ENCODE results near the gene VMP1.
"Not testable (repeated sequence)": the region's sequence is repeated elsewhere in the genome, so short reads cannot be mapped to it uniquely, and the experiment has no call there.

The VMP1 gene

DNA sequence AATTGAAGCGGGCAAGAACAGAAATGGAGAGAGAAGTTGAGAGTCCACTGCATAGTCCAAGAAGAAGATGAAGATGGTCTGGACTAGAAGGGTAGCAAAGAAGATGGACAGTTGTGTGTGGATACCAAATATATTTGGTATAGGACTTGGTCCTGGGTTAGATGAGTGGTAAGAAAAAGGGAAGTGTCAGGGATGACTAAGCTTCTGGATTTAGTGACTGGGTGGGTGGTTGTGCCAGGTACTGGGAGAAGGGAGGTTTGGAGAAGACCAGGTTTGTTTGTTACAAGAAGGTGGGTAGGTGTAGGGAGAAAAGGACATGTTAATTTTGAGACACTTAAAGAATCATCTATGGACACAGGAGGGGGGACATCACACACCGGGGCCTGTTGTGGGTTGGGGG lies 5.4 kb downstream of the VMP1 start:
- no peak for DNase-seq

DNA sequence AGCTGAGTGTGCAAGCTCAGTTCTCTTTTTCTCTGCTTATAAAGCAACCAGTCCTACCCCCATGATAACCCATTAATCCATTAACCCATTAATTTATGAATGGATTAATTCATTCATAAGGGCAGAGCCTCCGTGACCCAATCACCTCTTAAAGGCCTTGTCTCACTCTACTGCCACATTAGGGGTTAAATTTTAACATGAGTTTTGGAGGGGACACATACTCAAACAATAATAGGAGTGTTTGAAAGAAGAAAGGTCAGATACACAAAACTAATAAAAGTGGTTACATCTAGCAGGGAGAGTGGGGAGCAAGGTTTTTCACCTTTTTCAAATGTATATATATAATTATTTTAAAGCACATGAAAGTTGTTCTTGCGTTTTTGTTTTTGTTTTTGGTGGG lies 6.8 kb downstream of the VMP1 start:
- no peak for DNase-seq

DNA sequence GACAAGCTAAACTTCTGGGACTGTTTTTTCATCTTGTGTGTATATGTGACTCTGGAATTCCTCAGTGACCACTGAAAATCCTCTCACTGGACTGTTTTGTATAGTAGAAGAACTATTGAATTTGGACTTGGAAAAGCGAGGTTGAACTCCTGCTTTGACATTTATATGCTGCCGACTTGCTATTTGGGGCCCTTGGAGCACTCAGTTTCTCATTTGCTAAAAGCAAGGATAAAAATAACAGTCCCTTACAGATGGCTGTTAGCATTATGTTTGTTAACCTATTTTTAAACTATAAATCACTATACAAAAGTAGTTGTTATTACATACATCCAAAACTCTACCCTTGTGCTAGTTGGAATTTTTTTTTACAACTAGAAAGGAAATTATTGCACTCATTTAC lies 9.0 kb downstream of the VMP1 start:
- no peak for DNase-seq

DNA sequence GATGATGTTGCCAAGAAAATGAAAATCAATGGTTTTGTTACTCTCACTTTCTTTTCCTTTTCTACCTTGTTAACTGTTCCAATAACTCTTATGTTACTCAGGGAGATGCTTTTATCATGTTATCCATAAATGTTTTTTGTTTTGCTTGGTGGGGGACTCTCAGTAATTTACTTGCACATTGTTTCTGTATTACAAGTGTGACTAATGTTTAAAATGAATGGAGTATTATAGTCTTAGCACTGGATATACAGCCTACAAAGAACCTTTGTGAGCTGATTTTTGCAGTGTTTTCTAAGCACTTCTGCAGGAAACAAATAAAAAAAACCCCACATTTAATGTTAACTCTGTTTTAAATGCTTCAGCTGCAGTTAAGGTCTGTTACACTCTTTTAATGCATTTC lies 12.1 kb downstream of the VMP1 start:
- no peak for DNase-seq

DNA sequence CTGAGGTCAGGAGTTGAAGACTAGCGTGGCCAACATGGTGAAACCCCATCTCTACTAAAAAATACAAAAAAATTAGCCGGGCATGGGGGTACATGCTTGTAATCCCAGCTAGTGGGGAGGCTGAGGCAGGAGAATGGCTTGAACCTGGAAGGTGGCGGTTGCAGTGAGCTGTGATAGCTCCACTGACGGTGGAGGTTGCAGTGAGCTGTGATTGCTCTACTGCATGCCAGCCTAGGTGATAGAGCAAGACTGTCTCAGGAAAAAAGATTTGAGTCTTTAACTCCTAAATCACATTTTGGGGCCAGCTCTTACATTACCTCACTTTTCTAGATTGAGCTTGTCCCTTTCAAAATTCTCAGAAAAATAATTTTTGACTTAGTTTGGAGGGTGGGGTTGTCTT lies 15.2 kb downstream of the VMP1 start:
- DNase-seq, result no peak

DNA sequence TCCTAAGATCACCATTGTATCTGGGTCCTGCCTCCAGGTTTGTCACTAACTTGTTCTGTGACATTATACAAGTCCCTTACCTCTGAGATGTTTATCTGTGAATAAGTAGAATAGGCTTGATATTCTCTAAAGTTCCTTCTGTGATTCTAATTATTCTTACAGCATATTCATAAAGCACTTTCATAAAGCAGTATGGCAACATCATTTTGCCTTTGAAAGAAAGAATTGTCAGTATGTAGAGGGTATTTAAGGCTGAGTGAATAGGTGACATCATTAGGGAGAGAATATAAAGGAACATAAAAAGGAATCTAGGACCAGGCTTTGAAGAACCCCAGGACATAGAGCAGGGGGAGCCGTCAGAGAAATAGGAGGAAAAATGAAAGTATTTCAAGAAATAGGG lies 15.6 kb downstream of the VMP1 start:
- DNase-seq, result no peak

DNA sequence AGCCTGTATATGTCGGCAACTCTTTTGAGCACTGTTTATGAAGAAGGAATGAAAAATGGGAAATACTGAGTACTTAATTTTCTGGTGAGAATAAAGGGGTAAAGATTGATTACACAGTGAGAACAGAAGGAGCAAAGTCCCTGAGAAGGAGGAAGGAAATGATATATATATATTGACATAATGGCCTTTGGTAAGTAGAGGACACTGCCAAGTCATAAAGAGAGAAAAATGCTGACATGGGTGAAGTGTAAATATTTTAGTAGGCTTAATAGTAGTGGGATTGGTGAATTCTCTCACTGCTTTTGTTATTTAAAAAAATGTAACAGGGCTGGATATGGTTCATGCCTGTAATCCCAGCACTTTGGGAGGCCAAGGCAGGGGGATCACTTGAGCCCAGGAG lies 16.2 kb downstream of the VMP1 start:
- no peak for DNase-seq

DNA sequence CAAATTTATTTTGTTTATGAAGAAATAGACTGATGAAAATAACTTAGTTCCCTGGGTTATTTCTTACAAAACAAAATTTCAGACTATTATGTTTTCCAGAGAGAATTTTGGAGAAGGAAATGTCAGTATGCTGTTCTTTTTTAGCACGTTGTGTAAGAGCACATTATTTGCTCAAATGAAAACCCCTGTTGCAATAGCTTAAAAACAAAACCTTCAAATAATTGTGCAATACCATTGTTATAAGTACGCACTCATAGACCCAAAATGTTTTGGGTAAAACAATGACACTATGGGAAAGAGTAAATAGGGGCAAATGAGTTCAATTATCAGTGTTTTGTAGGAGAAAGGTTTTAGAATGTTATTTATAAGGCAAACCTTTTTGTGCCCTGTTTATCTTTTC lies 18.2 kb downstream of the VMP1 start:
- DNase-seq, result no peak

DNA sequence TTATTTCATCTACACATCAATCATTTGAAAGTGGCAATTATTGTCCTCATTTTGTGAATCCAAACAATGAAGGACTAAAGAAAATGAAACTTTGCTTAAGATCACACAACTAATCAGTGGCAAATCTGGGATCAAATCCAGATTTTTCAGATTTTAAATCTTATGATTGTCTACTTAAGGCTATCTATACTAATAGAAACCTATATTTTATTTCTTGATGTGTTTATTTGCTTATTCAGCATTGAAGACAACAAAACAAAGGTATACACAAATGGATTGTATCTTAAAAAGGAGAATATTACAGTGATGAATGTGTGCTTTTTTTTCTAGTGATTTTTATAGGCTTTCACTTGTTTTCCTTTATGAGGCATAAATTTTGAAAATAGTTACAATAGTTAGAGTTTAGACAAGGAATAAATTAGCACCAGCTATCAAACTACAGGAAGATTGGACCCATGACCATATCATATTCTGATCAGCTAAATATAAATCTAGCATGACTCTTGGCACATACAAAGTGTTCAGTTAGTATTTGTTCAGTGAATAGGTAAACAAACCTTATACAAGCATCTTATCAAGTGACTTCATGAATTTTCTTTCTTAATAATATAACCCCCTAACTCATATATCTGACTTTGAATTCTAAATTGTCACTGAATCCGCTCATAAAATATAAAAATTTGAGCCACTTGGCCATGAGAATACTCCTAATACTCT lies 20.5 kb downstream of the VMP1 start:
- no peak for DNase-seq

DNA sequence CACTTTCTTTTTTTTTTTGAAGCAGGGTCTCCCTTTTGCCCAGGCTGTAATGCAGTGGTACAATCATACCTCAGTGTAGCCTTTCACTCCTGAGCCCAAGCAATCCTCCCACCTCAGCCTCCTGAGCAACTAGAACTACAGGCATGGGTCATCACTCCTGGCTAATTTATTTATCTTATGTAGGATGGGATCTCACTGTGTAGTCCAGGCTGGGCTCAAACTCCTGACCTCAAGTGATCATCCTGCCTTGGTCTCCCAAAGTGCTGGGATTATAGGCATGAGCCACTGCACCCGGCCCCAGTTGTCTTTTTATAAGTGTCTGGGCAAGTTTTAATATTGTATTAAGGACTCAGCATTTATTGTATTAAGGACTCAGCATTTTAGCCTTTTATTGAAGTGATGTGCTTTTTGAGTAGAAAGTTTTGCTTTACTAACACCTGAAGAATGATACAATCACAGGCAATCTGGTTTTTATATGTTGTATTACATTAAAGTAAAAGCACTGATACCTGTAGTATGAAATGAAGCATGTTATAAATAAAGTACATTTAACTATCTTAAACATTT lies 22.9 kb downstream of the VMP1 start:
- DNase-seq, result no peak

DNA sequence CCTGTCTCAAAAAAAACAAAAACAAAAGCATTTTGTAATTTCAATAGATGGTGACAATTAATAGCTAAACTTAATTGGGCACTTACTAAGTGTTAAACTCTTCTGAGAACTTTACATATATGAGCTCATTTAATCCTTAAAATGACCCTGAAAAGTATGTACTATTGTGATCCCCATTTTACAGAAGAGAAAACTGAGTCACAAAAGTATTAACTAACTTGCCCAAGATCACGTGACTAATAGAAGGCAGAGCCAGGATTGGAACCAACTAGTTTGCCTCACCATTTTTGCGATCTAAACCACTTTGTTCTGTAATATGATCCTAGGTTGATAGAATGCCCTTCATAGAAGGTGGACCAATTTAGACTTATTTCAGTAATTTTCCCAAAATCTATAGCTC lies 26.2 kb downstream of the VMP1 start:
- no peak for DNase-seq

DNA sequence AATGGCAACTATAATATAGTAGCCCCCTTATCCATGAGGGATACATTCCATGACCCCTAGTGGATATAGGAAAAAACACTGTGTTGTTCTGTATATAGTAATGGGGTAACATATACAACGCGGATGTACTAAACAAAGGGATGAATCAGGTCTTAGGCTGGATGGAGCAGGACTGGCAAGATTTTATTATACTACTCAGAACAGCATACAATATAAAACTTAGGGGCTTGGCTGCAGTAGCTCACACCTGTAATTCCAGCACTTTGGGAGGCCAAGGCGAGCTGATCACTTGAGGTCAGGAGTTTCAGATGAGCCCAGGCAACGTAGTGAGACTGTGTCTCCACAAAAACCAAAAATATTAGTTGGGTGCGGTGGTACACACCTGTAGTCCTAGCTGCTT lies 26.8 kb downstream of the VMP1 start:
- no peak for DNase-seq

DNA sequence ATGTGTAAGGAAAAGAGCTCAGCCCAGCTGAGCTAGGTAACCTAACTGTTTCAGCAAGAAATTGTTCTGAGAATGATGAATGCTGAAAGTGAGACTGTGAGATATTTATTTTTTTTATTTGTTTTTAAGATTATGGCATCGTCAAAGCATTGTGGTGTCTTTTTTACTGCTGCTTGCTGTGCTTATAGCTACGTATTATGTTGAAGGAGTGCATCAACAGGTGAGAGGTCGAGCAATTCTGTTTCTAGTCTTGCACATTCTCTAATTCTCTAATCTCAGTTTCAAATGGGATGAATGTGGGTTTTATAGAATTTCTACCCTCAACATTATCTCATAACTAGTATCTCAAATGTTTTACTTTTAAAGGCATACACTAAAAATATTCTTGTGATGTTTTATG lies 29.9 kb downstream of the VMP1 start:
- DNase-seq, result no peak

DNA sequence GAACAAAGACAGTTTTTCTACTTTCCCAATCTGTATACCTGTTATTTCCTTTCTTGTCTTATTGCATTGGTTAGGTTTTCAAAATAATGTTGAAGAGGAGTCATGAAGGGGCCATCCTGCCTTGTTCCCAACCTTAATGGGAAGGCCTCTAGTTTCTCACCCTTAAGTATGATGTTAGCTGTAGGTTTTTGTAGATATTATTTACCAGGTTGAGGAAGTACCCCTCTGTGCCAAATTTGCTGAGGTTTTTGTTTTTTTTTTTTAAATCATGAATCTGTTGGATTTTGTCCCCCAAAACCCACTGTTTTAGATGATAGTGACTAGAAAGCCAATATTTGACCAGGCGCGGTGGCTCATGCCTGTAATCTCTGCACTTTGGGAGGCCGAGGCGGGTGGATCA lies 36.4 kb downstream of the VMP1 start:
- DNase-seq, result no peak

DNA sequence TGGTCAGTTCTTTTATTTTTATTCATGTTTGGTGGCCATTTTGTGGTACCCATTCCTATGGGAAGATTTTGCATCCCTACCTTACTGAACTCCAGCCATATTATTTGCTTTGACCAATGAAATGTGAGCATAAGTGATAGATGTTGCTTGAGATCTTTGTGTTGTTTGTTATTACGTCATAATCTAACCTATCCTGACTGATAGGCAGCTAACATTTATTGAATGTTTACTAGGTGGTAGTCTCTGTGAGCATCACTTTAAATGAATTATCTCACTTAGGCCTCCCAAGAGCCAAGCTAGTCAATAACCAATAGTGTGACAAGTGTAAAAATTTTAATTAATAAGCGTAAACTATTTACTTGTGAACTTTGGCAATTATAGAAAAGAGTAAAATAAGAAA lies 37.6 kb downstream of the VMP1 start:
- no peak for DNase-seq

DNA sequence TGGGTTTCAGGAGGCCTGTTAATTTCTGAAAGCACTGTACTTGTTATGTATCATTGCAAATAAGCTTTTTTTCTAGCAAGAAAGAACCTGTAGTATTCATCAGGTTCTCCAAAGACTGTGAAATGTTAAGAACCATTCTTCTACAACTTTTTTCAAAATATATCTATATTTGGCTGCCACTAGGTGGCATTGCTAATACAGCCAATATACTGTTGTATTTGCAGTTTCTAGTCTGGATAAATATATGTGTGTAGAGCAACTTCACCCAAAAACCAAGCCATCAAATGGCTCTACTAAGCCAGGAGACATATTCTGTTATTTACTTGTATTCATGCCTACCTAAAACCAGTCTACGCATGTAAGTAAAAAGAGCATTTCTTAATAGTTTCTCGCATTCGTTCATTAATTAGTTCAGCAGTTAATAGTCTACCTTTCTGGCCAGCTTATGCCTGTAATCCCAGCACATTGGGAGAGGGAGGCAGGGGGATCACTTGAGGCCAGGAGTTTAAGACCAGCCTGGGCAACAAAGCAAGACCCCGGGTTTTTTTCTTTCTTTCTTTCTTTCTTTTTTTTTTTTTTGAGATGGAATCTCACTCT lies 39.5 kb downstream of the VMP1 start:
- DNase-seq, result peak; percentile 58

DNA sequence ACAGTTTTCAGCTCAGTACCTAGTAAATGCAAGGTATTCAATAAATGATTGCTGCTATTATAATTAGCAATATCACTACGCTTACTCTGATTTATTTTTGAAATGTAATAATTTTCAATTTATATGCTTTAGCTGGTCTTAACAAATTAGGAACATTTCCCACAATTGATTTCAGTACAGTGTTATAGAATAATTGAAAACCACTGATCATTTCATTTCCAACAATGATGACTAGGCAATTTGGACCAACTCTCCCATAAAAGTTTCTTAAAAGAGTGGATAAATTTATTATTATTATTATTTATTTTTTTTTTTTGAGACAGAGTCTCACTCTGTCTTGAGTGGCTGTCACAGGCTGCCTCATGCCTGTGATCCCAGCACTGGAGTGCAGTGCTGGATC lies 41.1 kb downstream of the VMP1 start:
- no peak for DNase-seq

DNA sequence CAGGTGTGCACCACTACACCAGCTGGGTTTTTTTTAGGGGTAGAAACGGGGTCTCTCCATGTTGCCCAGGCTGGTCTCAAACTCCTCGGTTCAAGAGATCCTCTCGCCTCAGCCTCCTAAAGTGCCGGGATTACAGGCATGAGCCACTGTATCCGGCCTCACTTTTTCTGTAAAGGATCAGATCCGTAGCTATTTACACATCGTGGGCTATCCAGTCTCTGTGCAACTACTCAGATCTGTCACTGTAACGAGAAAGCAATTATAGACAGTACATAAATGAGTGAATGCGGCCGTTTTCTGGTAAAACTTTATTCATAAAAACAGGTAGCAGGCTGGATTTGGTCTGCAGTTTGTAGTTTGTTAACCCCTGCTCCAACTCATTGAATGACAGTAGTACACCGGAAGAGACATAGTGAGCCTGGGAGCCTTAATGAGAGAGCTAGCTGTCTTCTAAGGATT lies 44.5 kb downstream of the VMP1 start:
- DNase-seq, result peak; percentile 13

DNA sequence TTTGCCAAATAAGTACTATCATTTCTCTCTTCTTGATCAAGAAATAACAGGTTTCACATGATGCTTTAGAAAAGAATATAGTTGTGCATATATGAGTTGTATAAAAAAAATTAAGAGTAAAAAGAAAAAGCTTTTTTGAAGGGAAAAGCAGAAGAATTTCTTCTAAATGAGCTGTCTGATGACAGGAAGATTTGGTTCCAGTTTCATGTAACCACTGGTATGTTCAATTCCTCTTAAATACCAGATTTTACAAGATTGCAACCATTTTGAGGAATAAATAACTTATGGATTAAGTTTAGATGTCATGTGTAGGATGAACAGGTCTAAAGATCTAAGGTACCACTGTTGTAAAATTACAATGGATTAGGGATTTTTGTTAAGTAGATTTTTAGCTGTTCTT lies 45.0 kb downstream of the VMP1 start:
- DNase-seq, result no peak

DNA sequence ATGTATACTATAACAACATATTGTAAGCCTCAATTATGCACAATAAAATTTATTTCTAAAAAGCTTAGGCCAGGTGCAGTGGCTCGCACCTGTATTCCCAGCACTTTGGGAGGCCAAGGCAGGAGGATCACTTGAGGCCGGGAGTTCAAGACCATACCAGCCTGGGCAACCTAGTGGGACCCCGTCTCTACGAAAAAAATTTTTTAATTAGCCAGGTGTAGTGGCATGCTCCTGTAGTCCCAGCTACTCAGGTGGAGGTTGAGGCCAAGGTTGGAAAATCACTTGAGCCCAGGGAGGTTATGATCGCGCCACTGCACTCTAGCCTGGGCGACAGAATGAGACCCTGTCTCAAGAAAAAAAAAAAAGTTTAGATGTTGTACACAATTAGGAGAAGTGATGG lies 45.5 kb downstream of the VMP1 start:
- DNase-seq, result no peak

DNA sequence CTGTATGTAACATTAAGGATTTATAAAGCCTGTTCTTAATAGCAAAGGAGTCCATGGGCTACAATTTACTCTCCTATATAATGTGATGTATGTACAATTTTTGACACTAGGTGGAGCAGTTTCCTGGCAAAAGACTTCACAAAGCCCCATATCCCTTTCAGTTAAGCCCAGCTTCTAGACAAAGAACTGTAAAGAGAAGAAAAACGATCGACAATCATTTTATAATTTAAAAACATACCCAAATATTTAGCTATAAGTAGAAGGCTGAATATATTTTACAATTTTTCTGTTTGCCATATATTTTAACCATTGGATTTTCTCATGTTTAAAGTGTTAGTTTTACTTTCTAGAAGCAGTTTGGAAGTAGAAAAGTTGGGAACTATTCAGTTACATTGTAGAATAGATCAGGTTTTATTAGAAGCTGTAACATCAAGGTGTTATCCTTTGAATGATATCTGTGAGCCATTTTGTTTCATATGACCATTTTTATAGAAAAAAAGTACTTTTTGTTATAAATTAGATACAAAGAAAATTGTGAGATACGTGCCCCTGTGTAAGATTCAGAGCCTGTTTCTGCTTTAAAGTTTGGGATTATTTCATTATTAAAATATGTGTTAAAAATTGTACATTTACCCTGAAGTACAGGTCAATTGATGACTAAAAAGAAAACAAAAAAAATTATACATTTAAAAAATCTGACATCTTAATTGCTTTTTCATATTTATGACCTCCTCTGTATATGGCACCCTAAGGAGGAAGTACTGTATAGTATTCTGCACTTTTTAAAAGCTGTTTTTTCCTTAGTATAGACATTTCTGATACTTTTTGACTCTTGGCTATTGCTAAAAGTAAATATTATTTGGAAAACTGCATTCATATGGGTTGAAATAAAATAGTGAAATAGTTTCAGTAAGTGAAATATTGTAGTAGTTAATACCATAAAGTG lies 46.3 kb downstream of the VMP1 start:
- DNase-seq, result peak; percentile 89

DNA sequence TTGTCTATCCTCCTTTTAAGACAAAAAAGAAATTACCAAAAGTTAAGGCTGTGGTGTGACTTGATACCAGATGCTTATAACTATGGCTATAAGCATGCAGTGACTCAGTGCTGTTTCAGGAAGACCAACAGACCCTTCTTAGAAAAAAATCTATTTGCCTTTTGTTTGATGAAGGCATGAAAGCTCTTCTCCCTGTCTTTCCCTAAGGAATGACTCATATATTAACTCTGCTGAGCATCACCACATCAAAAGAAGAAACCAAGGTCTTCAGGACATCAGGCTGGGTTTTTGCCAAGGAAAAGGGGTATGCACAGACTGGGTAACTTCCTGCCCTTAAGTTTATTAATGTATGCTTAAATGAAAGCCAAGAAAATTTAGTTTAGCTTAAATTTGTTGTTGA lies 47.1 kb downstream of the VMP1 start:
- DNase-seq, result peak; percentile 23

DNA sequence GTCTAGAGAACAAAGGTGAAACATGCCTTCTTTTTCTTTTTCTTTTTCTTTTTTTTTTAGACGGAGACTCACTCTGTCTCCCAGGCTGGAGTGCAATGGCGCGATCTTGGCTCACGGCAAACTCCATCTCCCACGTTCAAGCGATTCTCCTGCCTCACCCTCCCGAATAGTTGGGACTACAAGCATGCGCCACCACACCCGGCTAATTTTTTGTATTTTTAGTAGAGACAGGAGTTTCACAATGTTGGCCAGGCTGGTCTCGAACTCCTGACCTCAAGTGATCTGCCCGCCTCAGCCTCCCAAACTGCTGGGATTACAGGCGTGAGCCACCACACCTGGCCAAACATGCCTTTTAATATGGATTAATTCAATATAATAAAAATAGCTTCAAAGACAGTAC lies 47.6 kb downstream of the VMP1 start:
- DNase-seq, result not testable (repeated sequence)
